ENCODE results near the gene ZFAND6. TPM values are rescaled to one million over a fixed set of nuclear protein-coding genes. Genes with fewer than 3 reads are reported as not detected.
"Not testable (repeated sequence)": the region's sequence is repeated elsewhere in the genome, so short reads cannot be mapped to it uniquely, and the experiment has no call there.

Gene ZFAND6
- 50.3 TPM for polyA plus RNA-seq (2012; ENCODE audit: low read depth, missing spikeins)

DNA sequence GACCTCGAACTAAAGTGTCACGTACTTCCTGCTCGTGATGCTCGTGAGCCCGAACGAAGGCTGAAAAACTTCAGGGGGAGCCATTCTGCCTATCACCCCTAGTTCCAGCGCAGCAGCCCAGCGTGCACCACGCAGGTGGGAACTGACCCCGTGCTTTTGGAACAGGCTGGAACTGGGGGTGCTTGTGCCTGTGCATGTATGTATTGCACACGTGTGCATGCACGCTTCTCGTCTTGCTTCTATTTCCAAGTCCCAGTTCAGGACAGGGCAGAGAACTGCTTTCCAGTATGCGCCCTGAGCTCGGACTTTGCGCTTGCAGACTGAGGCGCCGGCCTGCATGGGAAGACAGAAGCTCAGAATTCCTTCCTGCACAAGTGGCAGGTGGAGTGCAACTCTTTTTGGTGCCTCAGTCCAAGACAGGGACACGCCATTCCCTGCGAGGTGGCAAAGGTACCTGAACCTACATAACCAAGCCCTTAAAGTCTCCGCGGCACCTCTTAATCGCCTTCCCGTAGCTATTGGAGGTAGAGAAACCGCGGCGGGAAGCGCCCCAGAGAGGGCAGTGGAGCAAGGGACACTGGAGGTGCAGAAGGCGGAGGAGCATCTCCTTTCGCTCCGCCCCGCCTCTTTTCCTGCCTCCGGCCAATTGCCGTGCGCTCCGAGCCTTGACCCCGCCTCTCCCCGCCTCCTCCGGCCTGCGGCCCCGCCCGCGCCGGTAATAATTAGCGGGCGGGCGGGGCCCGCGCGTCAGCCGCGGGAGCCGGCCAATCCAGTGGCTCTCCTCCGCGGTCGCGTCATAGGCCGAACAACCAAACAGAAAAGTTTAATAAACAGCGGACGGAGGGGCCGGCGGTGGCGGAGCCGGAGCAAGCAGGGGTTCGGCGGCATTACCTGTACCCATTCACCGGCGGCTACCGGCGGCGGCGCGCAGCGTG is at the start of gene ZFAND6:
Gene ZFAND6, plus strand, starts transcription at position 826 of the 935 bp plus-strand sequence. CDS start 60,669 bp downstream, outside the sequence.
- DNase-seq (ENCODE audit: insufficient read length, low spot score) (peak; percentile 77), FAIRE-seq (peak; percentile 99)
- TF ChIP-seq SPI1 (IDR thresholded peaks at IDR 0.05; ENCODE audit: low read depth, low read length) (no peak), POU2F2 (IDR thresholded peaks at IDR 0.05; ENCODE audit: low read depth, low read length) (peak; percentile 16; the same call in 1 of the 2 replicates), PAX5 (IDR thresholded peaks at IDR 0.05; ENCODE audit: insufficient read depth, low read length, severe bottlenecking) (no peak), POLR2AphosphoS5 (IDR thresholded peaks at IDR 0.05; ENCODE audit: low read depth, low read length) (peak; percentile 72), TAF1 (IDR thresholded peaks at IDR 0.05; ENCODE audit: low read depth, low read length) (peak; percentile 46; the same call in 1 of the 2 replicates), POLR2A (IDR thresholded peaks at IDR 0.05; ENCODE audit: low read depth, low read length) (peak; percentile 66)

DNA sequence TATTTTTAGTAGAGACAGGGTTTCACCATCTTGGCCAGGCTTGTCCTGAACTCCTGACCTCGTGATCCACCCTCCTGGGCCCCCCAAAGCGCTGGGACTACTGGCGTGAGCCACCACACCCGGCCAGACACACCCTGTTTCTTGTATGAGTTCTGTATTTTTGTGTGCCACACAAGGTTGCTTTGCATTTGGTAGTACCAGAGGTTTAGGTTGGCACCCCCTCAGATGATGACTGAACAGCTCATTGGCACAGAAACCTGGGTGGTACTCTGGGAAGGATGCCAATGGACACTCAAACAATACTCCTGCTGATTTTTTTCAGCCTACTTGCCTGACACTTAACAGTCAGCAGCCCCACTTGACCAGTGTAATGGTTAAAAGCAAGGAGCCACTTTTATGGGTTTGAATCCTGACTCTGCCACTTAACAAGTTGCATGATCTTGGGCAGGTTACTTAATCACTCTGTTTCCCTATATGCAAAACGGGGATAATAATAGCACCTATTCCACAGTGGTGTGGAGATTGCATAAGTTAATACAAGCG is 49.3 kb upstream of the ZFAND6 start:
- 0 out of 2 replicates have a peak, but pooled peaks have one; percentile 19 for TF ChIP-seq POU2F2 (IDR thresholded peaks at IDR 0.05; ENCODE audit: low read depth, low read length)
- no peak for TF ChIP-seq PAX5 (IDR thresholded peaks at IDR 0.05; ENCODE audit: insufficient read depth, low read length, severe bottlenecking)
- FAIRE-seq (peak; percentile 84), DNase-seq (ENCODE audit: insufficient read length, low spot score) (no peak)

DNA sequence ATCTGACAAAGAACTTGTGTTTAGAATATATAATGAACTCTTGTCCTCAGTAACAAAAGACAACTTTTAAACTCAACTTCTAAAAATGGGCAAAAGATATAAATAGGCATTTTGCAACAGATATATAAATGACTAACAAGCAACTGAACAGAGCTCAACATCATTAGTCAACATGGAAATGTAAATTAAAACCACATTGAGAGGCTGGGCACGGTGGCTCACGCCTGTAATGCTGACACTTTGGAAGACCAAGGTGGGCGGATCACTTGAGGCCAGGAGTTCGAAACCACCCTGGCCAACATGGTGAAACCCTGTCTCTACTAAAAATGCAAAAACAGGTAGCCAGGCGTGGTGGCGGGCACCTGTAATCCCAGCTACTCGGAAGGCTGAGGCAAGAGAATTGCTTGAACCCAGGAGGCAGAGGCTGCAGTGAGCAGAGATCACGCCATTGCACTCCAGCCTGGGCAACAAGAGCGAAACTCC is 48.4 kb upstream of the ZFAND6 start:
- peak; percentile 91 for TF ChIP-seq POU2F2 (IDR thresholded peaks at IDR 0.05; ENCODE audit: low read depth, low read length)
- not testable (repeated sequence) for DNase-seq (ENCODE audit: insufficient read length, low spot score)
- peak; percentile 86 for FAIRE-seq

DNA sequence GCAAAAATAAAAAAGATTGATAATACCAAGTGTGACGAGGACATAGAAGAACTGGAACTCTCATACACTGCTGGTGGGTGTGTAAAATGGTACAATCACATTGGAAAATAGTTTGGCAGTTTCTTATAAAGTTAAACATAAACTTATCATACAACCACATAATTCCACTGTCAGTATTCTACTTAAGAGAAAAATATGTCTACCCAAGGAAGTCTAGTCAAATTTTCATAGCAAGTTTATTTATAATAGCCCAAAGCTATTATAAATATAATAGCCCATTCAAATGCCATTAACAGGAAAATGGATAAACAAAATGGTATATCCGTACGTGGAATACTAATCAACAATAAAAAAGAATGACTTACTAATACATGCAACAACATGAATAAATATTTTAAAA is 47.9 kb upstream of the ZFAND6 start:
- TF ChIP-seq POLR2AphosphoS5 (IDR thresholded peaks at IDR 0.05; ENCODE audit: low read depth, low read length): no peak
- no peak for TF ChIP-seq TAF1 (IDR thresholded peaks at IDR 0.05; ENCODE audit: low read depth, low read length)
- no peak for TF ChIP-seq PAX5 (IDR thresholded peaks at IDR 0.05; ENCODE audit: insufficient read depth, low read length, severe bottlenecking)
- no peak for TF ChIP-seq POU2F2 (IDR thresholded peaks at IDR 0.05; ENCODE audit: low read depth, low read length)
- no peak for FAIRE-seq
- DNase-seq (ENCODE audit: insufficient read length, low spot score): no peak

DNA sequence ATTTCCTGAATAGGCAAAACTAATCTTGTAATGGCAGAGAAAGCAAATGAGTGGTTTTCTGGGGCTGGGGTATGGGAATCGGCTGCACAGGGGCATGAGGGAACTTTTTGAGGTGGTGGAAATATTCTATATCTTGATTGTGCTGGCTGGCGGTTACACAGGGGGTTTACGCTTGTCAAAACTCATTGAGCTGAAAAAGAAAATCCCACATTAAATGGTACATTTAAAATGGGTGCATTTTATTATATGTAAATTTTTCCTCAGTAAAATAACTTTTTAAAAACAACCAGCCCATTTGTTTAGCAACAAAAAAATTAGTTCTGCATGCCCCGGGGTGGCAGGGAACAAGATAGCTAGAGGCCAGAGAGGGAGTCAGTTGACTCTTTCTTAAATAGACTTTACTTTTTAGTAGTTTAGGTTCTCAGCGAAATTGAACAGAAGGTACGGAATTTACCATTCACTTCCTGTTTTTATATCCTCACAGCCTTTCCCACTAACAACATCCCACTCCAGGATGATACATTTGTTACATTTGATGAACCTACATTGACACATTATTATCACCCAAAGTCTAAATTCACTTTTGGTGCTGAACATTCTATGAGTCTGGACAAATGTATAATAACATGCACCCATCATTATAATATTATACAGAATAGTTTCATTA is 47.3 kb upstream of the ZFAND6 start:
- TF ChIP-seq PAX5 (IDR thresholded peaks at IDR 0.05; ENCODE audit: insufficient read depth, low read length, severe bottlenecking) (peak; percentile 34), POLR2A (IDR thresholded peaks at IDR 0.05; ENCODE audit: low read depth, low read length) (no peak), SPI1 (IDR thresholded peaks at IDR 0.05; ENCODE audit: low read depth, low read length) (peak; percentile 89), TAF1 (IDR thresholded peaks at IDR 0.05; ENCODE audit: low read depth, low read length) (no peak), POU2F2 (IDR thresholded peaks at IDR 0.05; ENCODE audit: low read depth, low read length) (0 out of 2 replicates have a peak, but pooled peaks have one; percentile 44)
- no peak for DNase-seq (ENCODE audit: insufficient read length, low spot score)
- FAIRE-seq: peak; percentile 73

DNA sequence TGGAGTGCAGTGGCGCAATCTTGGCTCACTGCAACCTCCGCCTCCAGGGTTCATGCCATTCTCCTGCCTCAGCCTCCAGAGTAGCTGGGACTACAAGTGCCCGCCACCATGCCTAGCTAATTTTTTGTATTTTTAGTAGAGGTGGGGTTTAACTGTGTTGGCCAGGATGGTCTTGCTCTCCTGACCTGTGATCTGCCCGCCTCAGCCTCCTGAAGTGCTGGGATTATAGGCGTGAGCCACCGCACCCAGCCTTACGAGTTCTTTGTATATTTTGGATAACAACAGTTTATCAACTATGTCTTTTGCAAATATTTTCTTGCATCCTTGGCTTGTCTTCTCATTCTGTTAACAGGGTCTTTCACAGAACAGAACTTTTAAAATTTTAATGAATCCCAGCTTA is 45.3 kb upstream of the ZFAND6 start:
- not testable (repeated sequence) for DNase-seq (ENCODE audit: insufficient read length, low spot score); FAIRE-seq

DNA sequence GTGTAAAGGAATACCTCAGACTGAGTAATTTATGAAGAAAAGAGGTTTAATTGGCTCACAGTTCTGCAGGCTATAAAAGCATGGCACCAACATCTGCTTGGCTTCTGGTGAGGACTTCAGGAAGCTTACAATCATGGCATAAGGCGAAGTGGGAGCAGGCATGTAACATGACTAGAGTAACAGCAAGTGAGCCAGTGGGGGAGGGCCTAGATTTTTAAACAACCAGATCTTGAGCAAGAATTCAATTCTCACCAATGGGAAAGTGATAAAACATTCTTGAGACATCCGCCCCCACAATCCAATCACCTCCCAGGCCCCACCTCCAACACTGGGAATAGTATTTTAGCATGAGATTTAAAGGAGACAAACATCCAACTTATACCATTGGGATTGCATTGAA is 44.3 kb upstream of the ZFAND6 start:
- no peak for TF ChIP-seq SPI1 (IDR thresholded peaks at IDR 0.05; ENCODE audit: low read depth, low read length)
- TF ChIP-seq POLR2AphosphoS5 (IDR thresholded peaks at IDR 0.05; ENCODE audit: low read depth, low read length): no peak
- TF ChIP-seq POU2F2 (IDR thresholded peaks at IDR 0.05; ENCODE audit: low read depth, low read length): no peak
- FAIRE-seq (peak; percentile 59), DNase-seq (ENCODE audit: insufficient read length, low spot score) (no peak)

DNA sequence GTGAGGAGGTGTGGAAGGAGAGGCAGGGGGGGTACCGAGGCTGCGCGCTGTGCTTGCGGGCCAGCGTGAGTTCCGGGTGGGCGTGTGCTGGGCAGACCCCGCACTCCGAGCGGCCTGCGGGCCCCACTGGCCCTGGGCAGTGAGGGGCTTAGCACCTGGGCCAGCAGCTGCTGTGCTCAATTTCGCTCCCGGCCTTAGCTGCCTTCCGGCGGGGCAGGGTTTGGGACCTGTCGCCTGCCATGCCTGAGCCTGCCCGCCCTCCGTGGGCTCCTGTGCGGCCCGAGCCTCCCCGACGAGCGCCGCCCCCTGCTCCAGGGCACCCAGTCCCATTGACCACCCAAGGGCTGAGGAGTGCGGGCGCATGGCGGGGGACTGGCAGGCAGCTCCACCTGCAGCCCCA is 43.0 kb upstream of the ZFAND6 start:
- DNase-seq (ENCODE audit: insufficient read length, low spot score); FAIRE-seq: not testable (repeated sequence)

DNA sequence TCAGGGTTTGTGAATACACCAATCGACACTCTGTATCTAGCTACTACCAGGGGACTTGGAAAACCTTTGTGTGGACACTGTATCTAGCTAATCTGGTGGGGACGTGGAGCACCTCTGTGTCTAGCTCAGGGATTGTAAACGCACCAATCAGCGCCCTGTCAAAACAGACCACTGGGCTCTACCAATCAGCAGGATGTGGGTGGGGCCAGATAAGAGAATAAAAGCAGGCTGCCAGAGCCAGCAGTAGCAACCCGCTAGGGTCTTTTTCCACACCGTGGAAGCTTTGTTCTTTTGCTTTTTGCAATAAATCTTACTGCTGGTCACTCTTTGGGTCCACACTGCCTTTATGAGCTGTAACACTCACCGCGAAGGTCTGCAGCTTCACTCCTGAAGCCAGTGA is 42.3 kb upstream of the ZFAND6 start:
- not testable (repeated sequence) for DNase-seq (ENCODE audit: insufficient read length, low spot score); FAIRE-seq
- peak; percentile 57; the same call in 1 of the 2 replicates for TF ChIP-seq POLR2A (IDR thresholded peaks at IDR 0.05; ENCODE audit: low read depth, low read length)

DNA sequence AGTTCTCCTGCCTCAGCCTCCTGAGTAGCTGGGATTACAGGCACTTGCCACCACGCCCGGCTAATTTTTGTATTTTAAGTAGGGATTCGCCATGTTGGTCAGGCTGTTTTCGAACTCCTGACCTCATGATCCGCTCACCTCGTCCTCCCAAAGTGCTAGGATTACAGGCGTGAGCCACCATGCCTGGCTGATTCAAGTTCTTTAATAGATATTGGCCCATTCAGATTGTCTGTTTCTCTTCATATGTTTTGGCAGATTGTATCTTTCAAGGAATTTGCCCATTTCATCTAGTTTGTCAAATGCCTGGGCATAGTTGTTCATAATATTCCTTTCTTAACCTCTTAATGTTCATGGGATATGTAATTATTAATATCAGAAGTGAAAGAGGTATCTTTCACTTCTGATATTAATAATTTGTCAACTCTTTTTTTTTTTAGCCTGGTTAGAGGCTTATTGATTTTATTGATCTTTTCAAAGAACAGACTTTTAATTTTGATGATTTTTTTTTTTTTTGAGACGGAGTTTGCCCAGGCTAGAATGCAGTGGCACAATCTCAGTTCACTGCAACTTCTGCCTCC is 40.2 kb upstream of the ZFAND6 start:
- DNase-seq (ENCODE audit: insufficient read length, low spot score): no peak
- no peak for FAIRE-seq
- no peak for TF ChIP-seq SPI1 (IDR thresholded peaks at IDR 0.05; ENCODE audit: low read depth, low read length)
- TF ChIP-seq POLR2A (IDR thresholded peaks at IDR 0.05; ENCODE audit: low read depth, low read length): no peak
- no peak for TF ChIP-seq TAF1 (IDR thresholded peaks at IDR 0.05; ENCODE audit: low read depth, low read length)
- TF ChIP-seq POLR2AphosphoS5 (IDR thresholded peaks at IDR 0.05; ENCODE audit: low read depth, low read length): no peak
- TF ChIP-seq POU2F2 (IDR thresholded peaks at IDR 0.05; ENCODE audit: low read depth, low read length): no peak
- no peak for TF ChIP-seq PAX5 (IDR thresholded peaks at IDR 0.05; ENCODE audit: insufficient read depth, low read length, severe bottlenecking)

DNA sequence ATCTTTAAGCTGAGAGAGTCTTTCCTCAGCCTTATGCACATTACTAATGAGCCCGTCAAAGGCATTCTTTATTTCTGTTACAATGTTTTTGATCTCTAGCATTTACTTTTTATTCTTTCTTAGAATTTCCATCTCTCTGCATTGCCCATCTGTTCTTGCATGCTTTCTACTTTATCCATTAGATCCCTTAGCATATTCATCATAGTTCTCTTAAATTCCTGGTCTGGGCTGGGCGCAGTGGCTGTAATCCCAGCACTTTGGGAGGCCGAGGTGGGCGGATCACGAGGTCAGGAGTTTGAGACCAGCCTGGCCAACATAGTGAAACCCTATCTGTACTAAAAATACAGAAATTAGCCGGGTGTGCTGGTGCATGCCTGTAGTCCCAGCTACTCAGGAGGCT is 39.3 kb upstream of the ZFAND6 start:
- FAIRE-seq; DNase-seq (ENCODE audit: insufficient read length, low spot score): not testable (repeated sequence)
